Measurements from ENCODE around the gene NUDT16L1. TPM values are rescaled to one million over a fixed set of nuclear protein-coding genes. Genes with fewer than 3 reads are reported as not detected.

The NUDT16L1 gene
- polyA plus RNA-seq, 3 donors: 22.0 to 47.2 (median 31.0) TPM

- H3K27ac ChIP-seq (ENCODE audit: low read depth, low read length): no peak overlapping the region
- WGBS, 3 donors: 57 to 88% (median 58%) methylated on average over 11 of the region's 11 CpGs
These were observed 31.7 kb upstream of the NUDT16L1 start for GRCh38 chr16:4661661-4662060.

GRCh38 chr16:4663465-4663776, 29.9 kb upstream of the NUDT16L1 start:
- no peak overlapping the region for H3K27ac ChIP-seq (ENCODE audit: low read depth, low read length)

GRCh38 chr16:4663777-4664465, 29.4 kb upstream of the NUDT16L1 start:
- WGBS, 3 donors: 47 to 73% (median 48%) methylated on average over 25 of the region's 25 CpGs
- H3K27ac ChIP-seq (ENCODE audit: low read depth, low read length): no peak overlapping the region

More at GRCh38 chr16:4663465-4663776, 29.9 kb upstream of the NUDT16L1 start:
- 53 to 80% (median 56%) methylated on average over 5 of the region's 5 CpGs for WGBS, 3 donors

- no peak overlapping the region for H3K27ac ChIP-seq (ENCODE audit: low read depth, low read length)
- 31 to 62% (median 34%) methylated on average over 25 to 26 of the region's 26 CpGs for WGBS, 3 donors
These were observed 28.6 kb upstream of the NUDT16L1 start for GRCh38 chr16:4664538-4665418.

- 78 to 92% (median 90%) methylated on average over 20 of the region's 20 CpGs for WGBS, 3 donors
These were observed 26.7 kb upstream of the NUDT16L1 start for GRCh38 chr16:4666537-4667202.

GRCh38 chr16:4667203-4667963, 26.0 kb upstream of the NUDT16L1 start:
- no peak overlapping the region for H3K27ac ChIP-seq (ENCODE audit: low read depth, low read length)
- WGBS, 3 donors: 86 to 94% (median 91%) methylated on average over 20 of the region's 20 CpGs

More at GRCh38 chr16:4666537-4667202, 26.7 kb upstream of the NUDT16L1 start:
- no peak overlapping the region for H3K27ac ChIP-seq (ENCODE audit: low read depth, low read length)

GRCh38 chr16:4668313-4668960, 24.9 kb upstream of the NUDT16L1 start:
- 90 to 95% (median 94%) methylated on average over 10 of the region's 10 CpGs for WGBS, 3 donors
- no peak overlapping the region for H3K27ac ChIP-seq (ENCODE audit: low read depth, low read length)

- H3K27ac ChIP-seq (ENCODE audit: low read depth, low read length): no peak overlapping the region
- WGBS, 3 donors: 94 to 95% (median 94%) methylated on average over 33 of the region's 33 CpGs
These were observed 19.8 kb upstream of the NUDT16L1 start for GRCh38 chr16:4673387-4674046.

GRCh38 chr16:4674926-4675530, 18.3 kb upstream of the NUDT16L1 start:
- no peak overlapping the region for H3K27ac ChIP-seq (ENCODE audit: low read depth, low read length)
- WGBS, 3 donors: 95 to 98% (median 97%) methylated on average over 9 of the region's 9 CpGs

GRCh38 chr16:4675864-4676786, 17.2 kb upstream of the NUDT16L1 start:
- 69 to 79% (median 71%) methylated on average over 23 of the region's 23 CpGs for WGBS, 3 donors
- no peak overlapping the region for H3K27ac ChIP-seq (ENCODE audit: low read depth, low read length)

- H3K27ac ChIP-seq (ENCODE audit: low read depth, low read length): no peak overlapping the region
- whole genome bisulfite sequencing, 3 donors: 69 to 83% (median 72%) methylated on average over 11 of the region's 11 CpGs
These were observed 16.5 kb upstream of the NUDT16L1 start for GRCh38 chr16:4676831-4677230.

GRCh38 chr16:4677390-4677789, 16.0 kb upstream of the NUDT16L1 start:
- WGBS, 3 donors: 81 to 87% (median 84%) methylated on average over 17 of the region's 17 CpGs
- no peak overlapping the region for H3K27ac ChIP-seq (ENCODE audit: low read depth, low read length)

- no peak overlapping the region for H3K27ac ChIP-seq (ENCODE audit: low read depth, low read length)
- 90 to 94% (median 93%) methylated on average over 9 of the region's 9 CpGs for WGBS, 3 donors
These were observed 15.4 kb upstream of the NUDT16L1 start for GRCh38 chr16:4677994-4678393.

- H3K27ac ChIP-seq (ENCODE audit: low read depth, low read length): no peak overlapping the region
- 83 to 91% (median 90%) methylated on average over 6 of the region's 6 CpGs for WGBS, 3 donors
These were observed 14.8 kb upstream of the NUDT16L1 start for GRCh38 chr16:4678596-4678995.

- WGBS, 3 donors: 54 to 62% (median 59%) methylated on average over 20 of the region's 20 CpGs
- H3K27ac ChIP-seq (ENCODE audit: low read depth, low read length): no peak overlapping the region
These were observed 14.1 kb upstream of the NUDT16L1 start for GRCh38 chr16:4679156-4679849.
